HCT116 (cell line): ENCODE measurements around the gene FAM219A.

Source experiments
- CBX3 ChIP-seq: IDR thresholded peaks from 2 replicates; pipeline ENCODE4 v1.6.1; 2012; ENCODE audit warnings: low read depth
- EZH2 ChIP-seq: fragments of 200-600 bp; sonication (generic); IDR thresholded peaks from 2 replicates; pipeline ENCODE4 v1.6.1; 2017; ENCODE audit warnings: antibody characterized with exemption, mixed run types
- FOSL1 ChIP-seq: IDR thresholded peaks from 2 replicates; pipeline ENCODE4 v1.6.1; 2012; ENCODE audit warnings: low read depth
- JUND ChIP-seq: IDR thresholded peaks from 2 replicates; pipeline ENCODE4 v1.6.1; 2012
- POLR2A ChIP-seq: IDR thresholded peaks from 2 replicates; pipeline ENCODE4 v1.7.0; 2011; ENCODE audit warnings: borderline replicate concordance; ENCODE audit not compliant: insufficient read depth, insufficient read length; ENCODE audit errors: extremely low read depth
- POLR2AphosphoS5 ChIP-seq: IDR thresholded peaks from 2 replicates; pipeline ENCODE4 v1.6.1; 2011; ENCODE audit warnings: mild to moderate bottlenecking, low read depth, low read length, moderate library complexity
- SP1 ChIP-seq: IDR thresholded peaks from 2 replicates; pipeline ENCODE4 v1.6.1; 2012; ENCODE audit warnings: low read depth
- TCF7L2 ChIP-seq: IDR thresholded peaks from 2 replicates; pipeline ENCODE4 v1.7.0; 2011; ENCODE audit warnings: borderline replicate concordance, inconsistent platforms; ENCODE audit not compliant: insufficient read depth, insufficient read length; ENCODE audit errors: extremely low read depth
- YY1 ChIP-seq: IDR thresholded peaks from 2 replicates; pipeline ENCODE4 v1.6.1; 2011; ENCODE audit warnings: low read length, low read depth, moderate library complexity, mild to moderate bottlenecking; ENCODE audit not compliant: insufficient replicate concordance; ENCODE audit errors: extremely low read depth
- TF ChIP-seq, protein P1 (sequence below): IDR thresholded peaks from 2 replicates; pipeline ENCODE4 v1.6.1; 2012
- TF ChIP-seq, protein P2 (sequence below), 3 experiments: fragments of 200-600 bp in 1 of 3; sonication (generic) in 1 of 3; IDR thresholded peaks in 2 of 3; conservative IDR thresholded peaks in 1 of 3; 2 replicates each; pipeline ENCODE4 v1.5.1; 2012 to 2017; ENCODE audit warnings: low read depth in 2 of 3, low read length in 2 of 3, antibody characterized with exemption in 1 of 3, borderline replicate concordance in 1 of 3, control low read depth in 1 of 3, mild to moderate bottlenecking in 1 of 3, mixed read lengths in 1 of 3, mixed run types in 1 of 3, moderate library complexity in 1 of 3; ENCODE audit not compliant: insufficient read depth in 1 of 3

DNA sequence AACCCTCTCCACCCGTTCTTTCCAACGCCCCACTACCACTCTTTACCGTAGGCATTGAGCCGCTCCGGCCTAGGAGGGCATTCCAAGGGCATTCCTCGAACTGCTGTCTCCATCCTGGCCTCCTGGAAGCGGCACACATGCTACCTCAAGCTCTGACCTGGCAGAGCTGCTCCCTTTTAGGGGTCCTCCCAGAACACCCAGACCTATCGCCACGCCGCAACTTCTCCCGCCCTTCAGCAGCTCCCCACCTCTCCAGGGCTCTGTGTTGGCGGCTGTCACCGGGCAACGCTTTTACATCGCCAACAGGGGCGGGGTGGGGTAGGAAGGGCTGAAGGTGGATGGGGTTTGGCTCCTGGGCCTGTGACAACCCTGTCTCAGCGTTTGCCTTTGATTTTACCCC lies 77.0 kb downstream of the FAM219A start:
- TF ChIP-seq CBX3 (no peak), FOSL1 (no peak), EZH2 (no peak), JUND (no peak), TCF7L2 (no peak), POLR2A (no peak), SP1 (no peak), YY1 (no peak), POLR2AphosphoS5 (no peak)
- TF ChIP-seq, protein P1, sequence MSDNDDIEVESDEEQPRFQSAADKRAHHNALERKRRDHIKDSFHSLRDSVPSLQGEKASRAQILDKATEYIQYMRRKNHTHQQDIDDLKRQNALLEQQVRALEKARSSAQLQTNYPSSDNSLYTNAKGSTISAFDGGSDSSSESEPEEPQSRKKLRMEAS = no peak
- TF ChIP-seq, protein P2, sequence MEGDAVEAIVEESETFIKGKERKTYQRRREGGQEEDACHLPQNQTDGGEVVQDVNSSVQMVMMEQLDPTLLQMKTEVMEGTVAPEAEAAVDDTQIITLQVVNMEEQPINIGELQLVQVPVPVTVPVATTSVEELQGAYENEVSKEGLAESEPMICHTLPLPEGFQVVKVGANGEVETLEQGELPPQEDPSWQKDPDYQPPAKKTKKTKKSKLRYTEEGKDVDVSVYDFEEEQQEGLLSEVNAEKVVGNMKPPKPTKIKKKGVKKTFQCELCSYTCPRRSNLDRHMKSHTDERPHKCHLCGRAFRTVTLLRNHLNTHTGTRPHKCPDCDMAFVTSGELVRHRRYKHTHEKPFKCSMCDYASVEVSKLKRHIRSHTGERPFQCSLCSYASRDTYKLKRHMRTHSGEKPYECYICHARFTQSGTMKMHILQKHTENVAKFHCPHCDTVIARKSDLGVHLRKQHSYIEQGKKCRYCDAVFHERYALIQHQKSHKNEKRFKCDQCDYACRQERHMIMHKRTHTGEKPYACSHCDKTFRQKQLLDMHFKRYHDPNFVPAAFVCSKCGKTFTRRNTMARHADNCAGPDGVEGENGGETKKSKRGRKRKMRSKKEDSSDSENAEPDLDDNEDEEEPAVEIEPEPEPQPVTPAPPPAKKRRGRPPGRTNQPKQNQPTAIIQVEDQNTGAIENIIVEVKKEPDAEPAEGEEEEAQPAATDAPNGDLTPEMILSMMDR (IDR thresholded peaks at IDR 0.05 in 2 of 3, conservative IDR thresholded peaks at IDR 0.05 in 1 of 3; ENCODE audit: borderline replicate concordance in 1 of 3, insufficient read depth in 1 of 3, low read depth in 2 of 3, low read length in 2 of 3) = no peak
